Activated CD4-positive, alpha-beta memory T cell treated with anti-CD3 and anti-CD28 coated beads for 36 hours (primary cell): Measurements from ENCODE around the gene SMYD3. TPM values are rescaled to one million over a fixed set of nuclear protein-coding genes. Genes with fewer than 3 reads are reported as not detected.
"Not testable (repeated sequence)": the region's sequence is repeated elsewhere in the genome, so short reads cannot be mapped to it uniquely, and the experiment has no call there.

Source experiments
- CTCF ChIA-PET: fragments of 350-600 bp; sonication (Branson Sonifier 250); formaldehyde crosslinking; loops from one replicate; lab custom pipeline; 2021; ENCODE audit warnings: antibody characterized with exemption, inconsistent platforms; lab: Charles Lee
- POLR2A ChIA-PET: fragments of 350-600 bp; sonication (Branson Sonifier 250); formaldehyde crosslinking; loops from one replicate; lab custom pipeline; 2021; ENCODE audit warnings: antibody characterized with exemption; lab: Charles Lee
- DNase-seq: peaks from one replicate; pipeline ENCODE4 v3.0.0-alpha.2; 2020
- H3K27ac Mint-ChIP-seq: one replicate; pipeline ENCODE4 v1.8.0; 2021; ENCODE audit warnings: mixed read lengths
- H3K27me3 Mint-ChIP-seq: one replicate; pipeline ENCODE4 v1.8.0; 2021; ENCODE audit warnings: mixed read lengths
- H3K36me3 Mint-ChIP-seq: one replicate; pipeline ENCODE4 v1.8.0; 2021; ENCODE audit warnings: mixed read lengths
- H3K4me1 Mint-ChIP-seq: one replicate; pipeline ENCODE4 v1.8.0; 2021; ENCODE audit warnings: low read depth, mixed read lengths
- H3K4me3 Mint-ChIP-seq: one replicate; pipeline ENCODE4 v1.8.0; 2021; ENCODE audit warnings: mild to moderate bottlenecking, mixed read lengths
- H3K9me3 Mint-ChIP-seq: one replicate; pipeline ENCODE4 v1.8.0; 2021; ENCODE audit warnings: mixed read lengths
- intact Hi-C: fragments of 100-400 bp; cut with micrococcal nuclease; formaldehyde crosslinking; loops from one replicate; pipeline ENCODE4 v1.15.1; 2023
- total RNA-seq, 2 experiments: library from RNA; stranded (reverse); gene quantifications; one replicate each; pipeline ENCODE4 v1.2.3, GENCODE V29; 2021

The SMYD3 gene
- total RNA-seq, 2 experiments from 2014 or later: 16.6 to 20.2 TPM

DNA sequence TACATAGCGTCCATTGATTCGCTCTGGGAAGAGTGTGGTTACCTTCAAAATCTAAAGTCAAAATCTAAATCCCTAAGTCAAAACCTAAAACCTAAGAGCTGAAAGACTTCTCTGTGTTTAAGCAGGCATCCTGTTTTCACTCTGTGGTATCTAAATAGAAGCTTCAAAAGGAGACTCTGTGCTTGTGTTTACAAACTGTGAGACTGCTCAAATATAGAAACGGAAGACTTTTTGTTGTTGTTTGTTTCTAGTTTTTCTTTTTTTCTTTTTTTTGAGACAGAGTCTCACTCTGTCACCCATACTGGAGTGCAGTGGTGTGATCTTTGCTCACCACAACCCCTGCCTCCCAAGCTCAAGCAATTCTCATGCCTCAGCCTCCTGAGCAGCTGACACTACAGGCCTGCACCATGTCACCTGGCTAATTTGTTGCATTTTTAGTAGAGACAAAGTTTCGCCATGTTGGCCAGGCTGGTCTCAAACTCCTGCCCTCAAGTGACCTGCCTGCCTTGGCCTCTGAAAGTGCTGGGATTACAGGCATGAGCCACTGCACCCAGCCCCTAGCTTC lies 425.9 kb downstream of the SMYD3 start:
- H3K9me3 Mint-ChIP-seq: peaks cover 15% of the 10 kb centered on the region
- H3K4me3 Mint-ChIP-seq: no peak overlapping the region
- ChIA-PET POLR2A (no interaction called here), CTCF (no interaction called here)
- no peaks in the 10 kb centered on the region for H3K27me3 Mint-ChIP-seq
- no peak overlapping the region for H3K27ac Mint-ChIP-seq
- no peaks in the 10 kb centered on the region for H3K4me1 Mint-ChIP-seq
- intact Hi-C loops: no loop called here
- H3K36me3 Mint-ChIP-seq: peaks cover 5% of the 10 kb centered on the region
- DNase-seq: no peak

- DNase-seq: no peak
- peaks cover 7% of the 10 kb centered on the region for H3K36me3 Mint-ChIP-seq
- ChIA-PET POLR2A (no interaction called here), CTCF (no interaction called here)
- intact Hi-C loops: no loop called here
- no peaks in the 10 kb centered on the region for H3K4me1 Mint-ChIP-seq
- no peaks in the 10 kb centered on the region for H3K27me3 Mint-ChIP-seq
- peaks cover 15% of the 10 kb centered on the region for H3K9me3 Mint-ChIP-seq
- H3K27ac Mint-ChIP-seq: no peak overlapping the region
- H3K4me3 Mint-ChIP-seq: no peak overlapping the region
Observed at GRCh38 chr1:246080031-246080430, 427.0 kb downstream of the SMYD3 start.

GRCh38 chr1:246078888-246079252 lies 428.2 kb downstream of the SMYD3 start:
- H3K27ac Mint-ChIP-seq: no peak overlapping the region
- intact Hi-C loops: no loop called here

GRCh38 chr1:246078126-246078887 lies 428.8 kb downstream of the SMYD3 start:
- intact Hi-C loops: no loop called here
- peaks cover 11% of the 10 kb centered on the region for H3K9me3 Mint-ChIP-seq
- H3K4me1 Mint-ChIP-seq: no peaks in the 10 kb centered on the region
- no peak for DNase-seq
- POLR2A ChIA-PET: no interaction called here
- H3K27ac Mint-ChIP-seq: no peak overlapping the region
- H3K36me3 Mint-ChIP-seq: peaks cover 5% of the 10 kb centered on the region
- no peak overlapping the region for H3K4me3 Mint-ChIP-seq
- CTCF ChIA-PET: no interaction called here
- no peaks in the 10 kb centered on the region for H3K27me3 Mint-ChIP-seq

More at GRCh38 chr1:246078888-246079252, 428.2 kb downstream of the SMYD3 start:
- no peak for DNase-seq
- peaks cover 15% of the 10 kb centered on the region for H3K9me3 Mint-ChIP-seq
- H3K36me3 Mint-ChIP-seq: peaks cover 9% of the 10 kb centered on the region
- ChIA-PET CTCF (no interaction called here), POLR2A (no interaction called here)
- no peaks in the 10 kb centered on the region for H3K4me1 Mint-ChIP-seq
- no peak overlapping the region for H3K4me3 Mint-ChIP-seq
- no peaks in the 10 kb centered on the region for H3K27me3 Mint-ChIP-seq

- Mint-ChIP-seq H3K36me3 (peaks cover 4% of the 10 kb centered on the region), H3K9me3 (peaks cover 4% of the 10 kb centered on the region), H3K27me3 (no peaks in the 10 kb centered on the region), H3K4me1 (no peaks in the 10 kb centered on the region), H3K27ac (no peak overlapping the region), H3K4me3 (no peak overlapping the region)
- no peak for DNase-seq
- intact Hi-C loops: no loop called here
- ChIA-PET CTCF (no interaction called here), POLR2A (interaction anchor here (0.6 kb wide), 1 partner anchor 19 kb away, joined by 3 read pairs; no protein-coding TSS in a partner anchor)
Observed at GRCh38 chr1:246077476-246077875, 429.6 kb downstream of the SMYD3 start.

GRCh38 chr1:246074421-246074820 lies 432.7 kb downstream of the SMYD3 start:
- no peak overlapping the region for H3K4me3 Mint-ChIP-seq
- no peak overlapping the region for H3K27ac Mint-ChIP-seq
- no peaks in the 10 kb centered on the region for H3K4me1 Mint-ChIP-seq
- ChIA-PET CTCF (no interaction called here), POLR2A (no interaction called here)
- no peak for DNase-seq
- H3K27me3 Mint-ChIP-seq: no peaks in the 10 kb centered on the region
- peaks cover 4% of the 10 kb centered on the region for H3K36me3 Mint-ChIP-seq
- no peaks in the 10 kb centered on the region for H3K9me3 Mint-ChIP-seq
- intact Hi-C loops: no loop called here

DNA sequence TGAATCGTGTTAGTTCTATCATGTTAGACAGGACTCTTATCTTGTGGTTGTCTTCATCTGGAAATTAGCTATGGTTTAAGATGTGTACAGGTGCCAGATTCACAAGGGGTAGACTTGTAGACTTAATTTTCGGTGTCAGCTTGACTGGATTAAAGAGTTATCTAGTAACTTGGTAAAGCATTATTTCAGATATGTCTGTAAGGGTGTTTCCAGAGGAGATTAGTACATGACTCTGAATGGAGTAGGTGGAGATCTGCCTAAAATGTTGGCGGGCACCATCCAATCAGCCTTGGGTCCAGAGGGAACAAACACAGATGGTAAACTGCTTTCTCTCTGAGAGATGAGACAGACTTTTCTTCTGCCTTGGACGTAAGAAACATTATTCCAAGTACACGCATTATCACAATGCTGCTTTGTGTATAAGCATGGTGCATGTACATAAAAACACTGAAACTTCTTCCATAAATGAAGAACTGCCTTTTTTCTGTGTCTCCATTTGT lies 434.6 kb downstream of the SMYD3 start:
- Mint-ChIP-seq H3K9me3 (no peaks in the 10 kb centered on the region), H3K27me3 (no peaks in the 10 kb centered on the region), H3K36me3 (peaks cover 4% of the 10 kb centered on the region), H3K4me3 (no peak overlapping the region), H3K27ac (no peak overlapping the region), H3K4me1 (no peaks in the 10 kb centered on the region)
- no peak for DNase-seq
- ChIA-PET CTCF (no interaction called here), POLR2A (no interaction called here)
- intact Hi-C loops: no loop called here

DNA sequence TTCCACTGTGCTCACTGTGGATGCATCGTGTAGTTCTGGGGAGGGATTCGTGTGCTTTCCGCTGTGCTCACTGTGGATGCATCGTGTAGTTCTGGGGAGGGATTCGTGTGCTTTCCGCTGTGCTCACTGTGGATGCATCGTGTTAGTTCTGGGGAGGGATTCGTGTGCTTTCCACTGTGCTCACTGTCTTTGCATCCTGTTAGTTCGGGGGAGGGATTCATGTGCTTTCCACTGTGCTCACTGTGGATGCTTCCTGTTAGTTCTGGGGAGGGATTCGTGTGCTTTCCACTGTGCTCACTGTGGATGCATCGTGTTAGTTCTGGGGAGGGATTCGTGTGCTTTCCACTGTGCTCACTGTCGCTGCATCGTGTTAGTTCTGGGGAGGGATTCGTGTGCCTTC lies 435.1 kb downstream of the SMYD3 start:
- CTCF ChIA-PET, POLR2A ChIA-PET, H3K36me3 Mint-ChIP-seq, H3K9me3 Mint-ChIP-seq, H3K27me3 Mint-ChIP-seq, DNase-seq, intact Hi-C loops, H3K27ac Mint-ChIP-seq, H3K4me3 Mint-ChIP-seq, H3K4me1 Mint-ChIP-seq: not testable (repeated sequence)

DNA sequence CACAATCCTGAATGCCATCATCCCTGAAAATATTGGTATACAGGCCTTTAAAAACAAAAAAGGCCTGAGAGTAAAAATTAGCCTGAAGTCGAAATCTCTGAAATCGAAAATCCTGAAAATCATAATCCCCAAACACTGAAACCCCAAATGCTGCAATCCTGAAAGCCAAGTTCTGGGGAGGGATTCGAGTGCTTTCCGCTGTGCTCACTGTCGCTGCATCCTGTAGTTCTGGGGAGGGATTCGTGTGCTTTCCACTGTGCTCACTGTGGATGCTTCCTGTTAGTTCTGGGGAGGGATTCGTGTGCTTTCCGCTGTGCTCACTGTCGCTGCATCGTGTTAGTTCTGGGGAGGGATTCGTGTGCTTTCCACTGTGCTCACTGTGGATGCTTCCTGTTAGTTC lies 435.5 kb downstream of the SMYD3 start:
- H3K4me3 Mint-ChIP-seq, H3K36me3 Mint-ChIP-seq, POLR2A ChIA-PET, CTCF ChIA-PET, DNase-seq, H3K9me3 Mint-ChIP-seq, H3K27ac Mint-ChIP-seq, H3K27me3 Mint-ChIP-seq, H3K4me1 Mint-ChIP-seq, intact Hi-C loops: not testable (repeated sequence)

- H3K27ac Mint-ChIP-seq: no peak overlapping the region
Observed at GRCh38 chr1:246069581-246069980, 437.5 kb downstream of the SMYD3 start.

DNA sequence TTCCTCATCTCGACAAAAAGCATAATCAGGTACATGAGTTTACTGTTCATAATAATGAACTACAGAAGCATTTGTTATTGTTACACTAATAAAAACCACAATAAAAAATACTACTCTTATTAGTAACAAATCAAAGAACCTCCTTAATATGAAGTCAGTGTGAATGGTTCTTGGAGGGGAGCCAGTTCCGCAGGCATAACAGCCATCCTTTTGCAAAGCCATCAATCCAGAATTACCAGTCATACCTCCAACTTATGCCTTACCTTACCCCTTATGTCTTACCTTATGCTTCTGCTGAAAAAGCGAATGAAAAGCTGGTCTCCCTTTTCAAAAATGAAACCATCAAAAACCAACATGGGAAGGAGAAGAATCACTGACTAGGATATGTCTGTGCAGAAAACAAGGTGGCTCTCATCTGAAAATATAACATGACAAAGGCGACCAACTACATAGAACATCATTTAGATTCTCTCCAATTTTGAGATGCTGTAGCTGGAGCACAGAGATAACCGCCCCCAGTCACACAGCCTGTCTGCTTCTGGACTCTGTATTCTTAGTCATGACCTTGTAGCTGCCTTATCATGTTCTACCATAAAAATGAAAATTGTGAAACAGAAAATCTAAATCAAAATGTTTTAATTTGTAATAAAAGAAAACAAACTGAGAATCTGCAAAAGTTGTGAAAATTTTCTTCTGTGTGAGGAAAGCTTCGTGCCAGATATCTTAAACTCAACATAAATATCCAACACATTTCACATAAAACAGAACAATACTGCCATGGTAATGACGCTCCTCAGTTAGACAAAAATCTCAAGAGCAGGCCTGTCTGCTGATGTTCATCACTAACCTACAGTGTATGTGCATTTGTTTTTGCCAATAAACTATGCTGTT lies 438.2 kb downstream of the SMYD3 start:
- CTCF ChIA-PET: no interaction called here
- peaks cover 2% of the 10 kb centered on the region for H3K36me3 Mint-ChIP-seq
- no peak overlapping the region for H3K4me3 Mint-ChIP-seq
- DNase-seq: no peak
- POLR2A ChIA-PET: no interaction called here
- H3K9me3 Mint-ChIP-seq: no peaks in the 10 kb centered on the region
- no peaks in the 10 kb centered on the region for H3K4me1 Mint-ChIP-seq
- intact Hi-C loops: no loop called here
- no peak overlapping the region for H3K27ac Mint-ChIP-seq
- no peaks in the 10 kb centered on the region for H3K27me3 Mint-ChIP-seq

More at GRCh38 chr1:246069581-246069980, 437.5 kb downstream of the SMYD3 start:
- Mint-ChIP-seq H3K27me3 (no peaks in the 10 kb centered on the region), H3K36me3 (peaks cover 2% of the 10 kb centered on the region), H3K4me3 (no peak overlapping the region), H3K4me1 (no peaks in the 10 kb centered on the region), H3K9me3 (no peaks in the 10 kb centered on the region)
- POLR2A ChIA-PET: no interaction called here
- intact Hi-C loops: no loop called here
- no peak for DNase-seq
- CTCF ChIA-PET: no interaction called here

GRCh38 chr1:246068217-246068512 lies 438.9 kb downstream of the SMYD3 start:
- Mint-ChIP-seq H3K4me1 (no peaks in the 10 kb centered on the region), H3K27ac (no peak overlapping the region), H3K27me3 (no peaks in the 10 kb centered on the region), H3K9me3 (no peaks in the 10 kb centered on the region), H3K36me3 (peaks cover 2% of the 10 kb centered on the region), H3K4me3 (no peak overlapping the region)
- no peak for DNase-seq
- intact Hi-C loops: no loop called here
- ChIA-PET POLR2A (no interaction called here), CTCF (no interaction called here)
